Colonic mucosa (tissue), 4 donors: Measurements from ENCODE around the gene ATP10D. TPM values are rescaled to one million over a fixed set of nuclear protein-coding genes. Genes with fewer than 3 reads are reported as not detected.
A peak's percentile ranks its signal among the peaks of the same experiment; 100 is the strongest.

Source experiments
- DNase-seq: peaks from one replicate; pipeline ENCODE4 v3.0.0-alpha.2; 2020
- H3K27ac ChIP-seq: fragments of 200-600 bp; one replicate; pipeline ENCODE4 v1.8.0; 2021
- H3K27me3 ChIP-seq: fragments of 200-600 bp; one replicate; pipeline ENCODE4 v1.8.0; 2021
- H3K36me3 ChIP-seq: fragments of 200-600 bp; one replicate; pipeline ENCODE4 v1.8.0; 2021
- H3K4me1 ChIP-seq: fragments of 200-600 bp; one replicate; pipeline ENCODE4 v1.8.0; 2021; ENCODE audit warnings: mild to moderate bottlenecking
- H3K4me3 ChIP-seq: fragments of 200-600 bp; one replicate; pipeline ENCODE4 v1.8.0; 2021
- H3K9ac ChIP-seq, 2 donors: one replicate each; pipeline ENCODE4 v1.7.0; 2013; ENCODE audit warnings: control low read depth in 2 of 2, low read depth in 2 of 2, low read length in 2 of 2
- H3K9me3 ChIP-seq: fragments of 200-600 bp; one replicate; pipeline ENCODE4 v1.8.0; 2021
- CTCF ChIP-seq: fragments of 200-600 bp; IDR thresholded peaks from one replicate; pipeline ENCODE4 v1.8.0; 2022; ENCODE audit warnings: antibody characterized with exemption, mild to moderate bottlenecking
- intact Hi-C: fragments of 100-400 bp; cut with DNase I; formaldehyde crosslinking; loops from one replicate; pipeline ENCODE4 v1.14.1; 2022
- total RNA-seq, 2 donors: library from RNA; stranded (reverse); fragmentation: NEBNext Ultra II Directional in 1 of 2; extraction: Animal tissue kit (Norgen Biotek cat#: 25700) in 1 of 2; gene quantifications; one replicate each; pipeline ENCODE4 v1.2.1, GENCODE V29; 2021
- donor health status: healthy.
- donor health status: DM: no; HTN: no; CAD: no.
- donor health status: DM: no; HTN: no; CAD: no.

The ATP10D gene
- total RNA-seq, 2 donors from 2014 or later, result 8.6 to 11.3 TPM

DNA sequence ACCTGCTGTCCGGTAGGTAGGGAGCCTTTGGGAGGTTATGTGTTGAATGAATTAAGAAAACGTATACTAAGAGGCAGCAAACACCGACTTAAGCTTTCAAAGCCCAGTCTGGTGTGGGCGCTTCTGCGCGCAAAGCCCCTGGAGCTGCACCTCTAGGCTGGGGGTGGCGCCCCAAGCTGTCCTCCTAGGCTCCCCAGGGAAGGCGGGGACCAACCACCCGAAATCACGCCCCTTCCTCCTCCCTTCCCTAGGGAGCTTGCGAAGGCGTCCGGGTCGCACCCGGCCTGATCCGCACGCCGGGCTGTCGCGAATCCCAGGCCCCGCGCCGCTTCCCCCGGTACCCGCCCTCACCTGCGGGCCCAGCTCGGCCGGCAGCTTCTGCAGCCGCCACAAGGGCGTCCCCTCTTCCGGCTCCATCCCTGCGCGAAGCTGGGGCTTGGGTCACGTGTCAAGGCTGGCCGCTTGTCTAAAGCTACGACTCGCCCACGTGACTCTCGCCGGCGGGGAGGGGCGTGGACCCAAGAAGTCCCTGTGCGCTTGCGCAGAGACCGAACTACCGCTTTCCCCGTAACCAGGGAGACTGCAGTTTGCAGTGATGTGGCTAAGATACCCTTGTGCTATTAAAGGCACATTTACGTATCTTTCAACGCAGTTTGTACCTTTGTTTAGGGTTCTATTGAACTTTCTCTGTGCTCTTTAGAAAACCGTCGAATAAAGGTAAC lies 21.7 kb upstream of the ATP10D start, which contains the start of gene COMMD8:
TSS of gene COMMD8 (minus strand) at position 468 of the 722 bp plus-strand sequence. CDS start at position 417, 51 bp downstream.
- Histone ChIP-seq H3K4me3 (peak within 1 kb of the TSS; percentile 84), H3K9ac (peak within 1 kb of the TSS; percentile 41 to 79), H3K27ac (peak within 1 kb of the TSS; percentile 76), H3K4me1 (no peaks in the 10 kb centered on the region), H3K27me3 (no peaks in the 10 kb centered on the region), H3K36me3 (no peaks in the 10 kb centered on the region), H3K9me3 (no peaks in the 10 kb centered on the region)
- peak; percentile 98 for DNase-seq
- intact Hi-C loops, result loop anchor here (10.0 kb wide), 1 partner anchor 101 kb away; no protein-coding TSS in a partner anchor
- TF ChIP-seq CTCF, result no peak

- intact Hi-C loops, result loop anchor here (10.0 kb wide), 1 partner anchor 100 kb away; no protein-coding TSS in a partner anchor
- no peak for DNase-seq
Observed at GRCh38 chr4:47465004-47465403, 20.1 kb upstream of the ATP10D start.

GRCh38 chr4:47466056-47466785 lies 18.9 kb upstream of the ATP10D start:
- TF ChIP-seq CTCF, result no peak
- Histone ChIP-seq H3K9me3 (no peaks in the 10 kb centered on the region), H3K4me1 (no peaks in the 10 kb centered on the region), H3K4me3 (no peak overlapping the region), H3K27me3 (no peaks in the 10 kb centered on the region), H3K9ac (no peak overlapping the region), H3K36me3 (no peaks in the 10 kb centered on the region), H3K27ac (no peak overlapping the region)
- intact Hi-C loops, result loop anchor here (10.0 kb wide), 1 partner anchor 99 kb away; no protein-coding TSS in a partner anchor
- DNase-seq, result no peak

More at GRCh38 chr4:47465004-47465403, 20.1 kb upstream of the ATP10D start:
- no peaks in the 10 kb centered on the region for H3K9me3 ChIP-seq
- no peak overlapping the region for H3K4me3 ChIP-seq
- H3K27ac ChIP-seq, result no peak overlapping the region
- H3K36me3 ChIP-seq, result no peaks in the 10 kb centered on the region
- no peaks in the 10 kb centered on the region for H3K27me3 ChIP-seq
- TF ChIP-seq CTCF, result no peak
- H3K4me1 ChIP-seq, result no peaks in the 10 kb centered on the region
- H3K9ac ChIP-seq, result no peak overlapping the region

- H3K27me3 ChIP-seq, result no peaks in the 10 kb centered on the region
- H3K9ac ChIP-seq, result no peak overlapping the region
- no peak for TF ChIP-seq CTCF
- intact Hi-C loops, result loop anchor here (10.0 kb wide), 1 partner anchor 96 kb away; no protein-coding TSS in a partner anchor
- no peaks in the 10 kb centered on the region for H3K4me1 ChIP-seq
- no peaks in the 10 kb centered on the region for H3K9me3 ChIP-seq
- no peak overlapping the region for H3K4me3 ChIP-seq
- H3K27ac ChIP-seq, result no peak overlapping the region
- no peak for DNase-seq
- no peaks in the 10 kb centered on the region for H3K36me3 ChIP-seq
Observed at GRCh38 chr4:47468706-47469365, 16.2 kb upstream of the ATP10D start.

DNA sequence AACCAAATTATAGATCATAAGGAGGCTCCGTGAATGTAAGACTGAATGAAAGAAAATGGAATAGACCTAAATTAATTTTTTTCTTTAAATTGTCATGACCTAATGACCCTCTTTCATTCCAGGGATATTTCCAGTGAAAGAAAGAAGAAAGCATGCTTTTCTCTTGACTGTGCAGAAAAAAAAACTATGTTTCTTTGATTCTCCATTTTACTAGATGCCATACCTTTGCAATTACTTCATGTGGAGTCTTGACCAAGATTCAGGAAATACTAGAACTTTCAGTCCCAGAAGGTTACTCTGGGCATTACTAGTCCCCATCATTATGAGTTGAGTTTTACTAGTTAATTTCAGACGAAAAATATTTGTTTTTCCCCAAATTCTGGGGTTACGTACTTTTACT lies 15.1 kb upstream of the ATP10D start:
- TF ChIP-seq CTCF, result no peak
- no peaks in the 10 kb centered on the region for H3K4me1 ChIP-seq
- H3K27me3 ChIP-seq, result no peaks in the 10 kb centered on the region
- intact Hi-C loops, result loop anchor here (10.0 kb wide), 1 partner anchor 95 kb away; no protein-coding TSS in a partner anchor
- no peak overlapping the region for H3K9ac ChIP-seq
- H3K4me3 ChIP-seq, result no peak overlapping the region
- no peak overlapping the region for H3K27ac ChIP-seq
- DNase-seq, result no peak
- no peaks in the 10 kb centered on the region for H3K9me3 ChIP-seq
- H3K36me3 ChIP-seq, result no peaks in the 10 kb centered on the region
